ENCODE measurements around the gene RNF166. TPM values are rescaled to one million over a fixed set of nuclear protein-coding genes. Genes with fewer than 3 reads are reported as not detected.

Gene RNF166
- total RNA-seq, 1 experiment from 2014 or later = 19.8 TPM

DNA sequence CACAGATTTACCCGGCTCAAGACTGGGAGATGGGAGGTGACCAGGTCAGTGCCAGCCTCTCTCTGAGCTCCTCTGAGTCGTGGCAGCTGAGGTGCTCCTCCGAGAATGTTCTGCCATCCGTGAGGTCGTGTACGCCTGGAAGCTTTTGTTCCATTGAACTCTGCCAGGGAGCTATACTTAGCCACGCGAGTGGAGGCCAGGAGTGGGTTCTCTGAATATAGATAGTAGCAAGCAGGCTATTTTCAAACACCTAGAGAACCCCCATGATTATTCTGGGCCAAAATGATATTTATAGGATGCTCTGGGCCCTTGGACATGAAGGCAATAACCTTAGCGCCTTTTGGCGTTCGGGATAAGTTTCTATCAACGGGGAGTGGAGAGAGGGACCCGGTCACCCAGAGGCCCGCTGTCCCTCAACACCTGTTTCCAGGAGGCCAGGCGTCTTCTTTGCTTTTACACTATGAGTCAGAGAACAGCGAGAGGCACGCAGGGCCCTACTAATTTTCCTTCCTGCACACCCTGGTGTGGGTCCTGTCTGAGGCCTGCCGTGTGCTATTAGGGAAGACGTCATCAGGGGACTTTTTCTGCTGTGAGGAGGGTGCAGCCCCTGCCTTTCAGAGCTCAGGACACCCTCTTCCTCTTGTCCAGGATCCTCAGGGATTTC, 32.4 kb downstream of the RNF166 start:
- no peaks in the 10 kb centered on the region for H3K4me1 ChIP-seq (ENCODE audit: control insufficient read depth, insufficient read depth, low read length)
- CTCF ChIA-PET = no interaction called here
- no peak overlapping the region for H3K27ac ChIP-seq (ENCODE audit: low read length)
- POLR2A ChIA-PET = no interaction called here
- in situ Hi-C loops (cut with HindIII; ENCODE audit: low pct_unique_long_range_greater_than_20kb, low sequenced_read_pairs) = no loop called here
- H3K27me3 ChIP-seq (ENCODE audit: control insufficient read depth, insufficient read depth, low read length) = no peaks in the 10 kb centered on the region
- intact Hi-C loops (cut with micrococcal nuclease; ENCODE audit: unreplicated experiment) = no loop called here
- no peak overlapping the region for H3K4me3 ChIP-seq (ENCODE audit: low read depth in 2 of 2, low read length in 2 of 2)
- no peaks in the 10 kb centered on the region for H3K9me3 ChIP-seq (ENCODE audit: control insufficient read depth, insufficient read depth, low read depth, low read length)
- ATAC-seq (no peak), DNase-seq (ENCODE audit: low read depth, low spot score) (no peak)
- TF ChIP-seq, protein P1, sequence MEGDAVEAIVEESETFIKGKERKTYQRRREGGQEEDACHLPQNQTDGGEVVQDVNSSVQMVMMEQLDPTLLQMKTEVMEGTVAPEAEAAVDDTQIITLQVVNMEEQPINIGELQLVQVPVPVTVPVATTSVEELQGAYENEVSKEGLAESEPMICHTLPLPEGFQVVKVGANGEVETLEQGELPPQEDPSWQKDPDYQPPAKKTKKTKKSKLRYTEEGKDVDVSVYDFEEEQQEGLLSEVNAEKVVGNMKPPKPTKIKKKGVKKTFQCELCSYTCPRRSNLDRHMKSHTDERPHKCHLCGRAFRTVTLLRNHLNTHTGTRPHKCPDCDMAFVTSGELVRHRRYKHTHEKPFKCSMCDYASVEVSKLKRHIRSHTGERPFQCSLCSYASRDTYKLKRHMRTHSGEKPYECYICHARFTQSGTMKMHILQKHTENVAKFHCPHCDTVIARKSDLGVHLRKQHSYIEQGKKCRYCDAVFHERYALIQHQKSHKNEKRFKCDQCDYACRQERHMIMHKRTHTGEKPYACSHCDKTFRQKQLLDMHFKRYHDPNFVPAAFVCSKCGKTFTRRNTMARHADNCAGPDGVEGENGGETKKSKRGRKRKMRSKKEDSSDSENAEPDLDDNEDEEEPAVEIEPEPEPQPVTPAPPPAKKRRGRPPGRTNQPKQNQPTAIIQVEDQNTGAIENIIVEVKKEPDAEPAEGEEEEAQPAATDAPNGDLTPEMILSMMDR (IDR thresholded peaks at IDR 0.05) = no peak
- no peak for TF ChIP-seq REST (IDR thresholded peaks at IDR 0.05; ENCODE audit: insufficient read depth in 1 of 2, low read depth in 2 of 2, low read length in 1 of 2)
- no peak for TF ChIP-seq TCF7L2 (IDR thresholded peaks at IDR 0.05; ENCODE audit: low read depth, low read length)
- no peak for TF ChIP-seq SIN3A (IDR thresholded peaks at IDR 0.05; ENCODE audit: borderline replicate concordance, insufficient read depth, low read depth, low read length)
- no peak for TF ChIP-seq POLR2AphosphoS5 (IDR thresholded peaks at IDR 0.05; ENCODE audit: low read depth, low read length)
- H3K36me3 ChIP-seq (ENCODE audit: control insufficient read depth, insufficient read depth, low read length) = no peaks in the 10 kb centered on the region
- BruUV-seq (replicated peaks) = no TSS peak

DNA sequence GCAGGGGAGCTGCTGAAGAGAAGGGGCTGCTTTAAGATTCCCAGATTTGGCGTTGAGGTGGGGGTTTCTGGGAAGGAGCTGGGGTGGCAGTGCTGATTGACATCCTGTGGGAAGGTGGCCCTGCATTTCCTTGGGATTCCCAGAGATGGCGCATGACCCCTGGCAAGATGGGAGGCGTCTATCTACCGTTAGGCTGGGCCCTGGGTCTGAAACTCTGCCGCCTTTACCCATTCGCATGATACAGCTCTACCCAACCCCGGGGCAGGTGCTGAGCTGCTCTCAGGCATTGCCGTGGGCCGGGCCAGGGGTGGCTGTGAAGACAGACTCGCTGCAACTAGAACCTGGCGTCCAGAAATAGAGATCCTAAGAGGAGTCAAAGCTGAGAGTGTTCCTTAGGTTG, 33.4 kb downstream of the RNF166 start:
- Histone ChIP-seq H3K27me3 (ENCODE audit: control insufficient read depth, insufficient read depth, low read length) (no peaks in the 10 kb centered on the region), H3K9me3 (ENCODE audit: control insufficient read depth, insufficient read depth, low read depth, low read length) (no peaks in the 10 kb centered on the region), H3K36me3 (ENCODE audit: control insufficient read depth, insufficient read depth, low read length) (no peaks in the 10 kb centered on the region), H3K4me1 (ENCODE audit: control insufficient read depth, insufficient read depth, low read length) (no peaks in the 10 kb centered on the region), H3K4me3 (ENCODE audit: low read depth in 2 of 2, low read length in 2 of 2) (no peak overlapping the region), H3K27ac (ENCODE audit: low read length) (no peak overlapping the region)
- BruUV-seq (replicated peaks) = no TSS peak
- ChIA-PET POLR2A (no interaction called here), CTCF (no interaction called here)
- ATAC-seq (peak; percentile 59; the same call in 1 of the 2 replicates), DNase-seq (ENCODE audit: low read depth, low spot score) (no peak)
- in situ Hi-C loops (cut with HindIII; ENCODE audit: low pct_unique_long_range_greater_than_20kb, low sequenced_read_pairs) = no loop called here
- intact Hi-C loops (cut with micrococcal nuclease; ENCODE audit: unreplicated experiment) = no loop called here
- TF ChIP-seq SIN3A (IDR thresholded peaks at IDR 0.05; ENCODE audit: borderline replicate concordance, insufficient read depth, low read depth, low read length) (no peak), POLR2AphosphoS5 (IDR thresholded peaks at IDR 0.05; ENCODE audit: low read depth, low read length) (no peak), REST (IDR thresholded peaks at IDR 0.05; ENCODE audit: insufficient read depth in 1 of 2, low read depth in 2 of 2, low read length in 1 of 2) (no peak), TCF7L2 (IDR thresholded peaks at IDR 0.05; ENCODE audit: low read depth, low read length) (no peak)
- TF ChIP-seq, protein P1 (IDR thresholded peaks at IDR 0.05) = no peak; the same call in none of the 2 replicates
